ENCODE measurements around the gene KRTAP4-16. TPM values are rescaled to one million over a fixed set of nuclear protein-coding genes. Genes with fewer than 3 reads are reported as not detected.
"Not testable (repeated sequence)": the region's sequence is repeated elsewhere in the genome, so short reads cannot be mapped to it uniquely, and the experiment has no call there.

The KRTAP4-16 gene
- total RNA-seq, 1 experiment from 2014 or later: not detected

GRCh38 chr17:41076788-41077187, 25.2 kb downstream of the KRTAP4-16 start:
- DNase-seq (ENCODE audit: low read depth): no peak

GRCh38 chr17:41073676-41074075, 28.3 kb downstream of the KRTAP4-16 start:
- DNase-seq (ENCODE audit: low read depth): no peak

GRCh38 chr17:41071606-41072360, 30.2 kb downstream of the KRTAP4-16 start:
- DNase-seq (ENCODE audit: low read depth): no peak

GRCh38 chr17:41069031-41069430, 33.0 kb downstream of the KRTAP4-16 start:
- no peak for DNase-seq (ENCODE audit: low read depth)

- no peak for DNase-seq (ENCODE audit: low read depth)
Measured at GRCh38 chr17:41067281-41067680, 34.7 kb downstream of the KRTAP4-16 start.

- DNase-seq (ENCODE audit: low read depth): peak; percentile 95
Measured at GRCh38 chr17:41065829-41066624, 36.0 kb downstream of the KRTAP4-16 start, which contains the start of gene KRTAP2-4. TSS of gene KRTAP2-4 (minus strand) at chr17:41065879. CDS start at chr17:41065845, 34 bp downstream.

GRCh38 chr17:41065016-41065689, 36.9 kb downstream of the KRTAP4-16 start:
- not testable (repeated sequence) for DNase-seq (ENCODE audit: low read depth)

GRCh38 chr17:41064301-41064700, 37.7 kb downstream of the KRTAP4-16 start:
- no peak for DNase-seq (ENCODE audit: low read depth)

- DNase-seq (ENCODE audit: low read depth): no peak
Measured at GRCh38 chr17:41063449-41063848, 38.6 kb downstream of the KRTAP4-16 start.

GRCh38 chr17:41061964-41062363, 40.0 kb downstream of the KRTAP4-16 start:
- peak; percentile 80 for DNase-seq (ENCODE audit: low read depth)

GRCh38 chr17:41060052-41060604, 41.9 kb downstream of the KRTAP4-16 start, which contains the start of gene KRTAP2-3:
TSS of gene KRTAP2-3 (minus strand) at chr17:41060114. CDS start at chr17:41060050, 64 bp downstream.
- DNase-seq (ENCODE audit: low read depth): peak; percentile 86

GRCh38 chr17:41059276-41060051, 42.5 kb downstream of the KRTAP4-16 start:
- DNase-seq (ENCODE audit: low read depth): peak; percentile 86

- DNase-seq (ENCODE audit: low read depth): no peak
Measured at GRCh38 chr17:41058741-41059140, 43.3 kb downstream of the KRTAP4-16 start.

- no peak for DNase-seq (ENCODE audit: low read depth)
Measured at GRCh38 chr17:41057547-41057946, 44.5 kb downstream of the KRTAP4-16 start.

GRCh38 chr17:41055130-41055529, 46.9 kb downstream of the KRTAP4-16 start, which contains the start of gene KRTAP2-2:
TSS of gene KRTAP2-2 (minus strand) at chr17:41055230. CDS start at chr17:41055211, 19 bp downstream.
- DNase-seq (ENCODE audit: low read depth): not testable (repeated sequence)

- DNase-seq (ENCODE audit: low read depth): not testable (repeated sequence)
Measured at GRCh38 chr17:41054556-41054955, 47.5 kb downstream of the KRTAP4-16 start.

- no peak for DNase-seq (ENCODE audit: low read depth)
Measured at GRCh38 chr17:41054025-41054424, 48.0 kb downstream of the KRTAP4-16 start.

- no peak for DNase-seq (ENCODE audit: low read depth)
Measured at GRCh38 chr17:41052566-41052965, 49.4 kb downstream of the KRTAP4-16 start.

Data from HT1080 (cell line).